Measurements from ENCODE around the gene NACC2. TPM values are rescaled to one million over a fixed set of nuclear protein-coding genes. Genes with fewer than 3 reads are reported as not detected.
"Not testable (repeated sequence)": the region's sequence is repeated elsewhere in the genome, so short reads cannot be mapped to it uniquely, and the experiment has no call there.

The NACC2 gene
- total RNA-seq, 1 donor from 2014 or later, result 3.7 TPM

DNA sequence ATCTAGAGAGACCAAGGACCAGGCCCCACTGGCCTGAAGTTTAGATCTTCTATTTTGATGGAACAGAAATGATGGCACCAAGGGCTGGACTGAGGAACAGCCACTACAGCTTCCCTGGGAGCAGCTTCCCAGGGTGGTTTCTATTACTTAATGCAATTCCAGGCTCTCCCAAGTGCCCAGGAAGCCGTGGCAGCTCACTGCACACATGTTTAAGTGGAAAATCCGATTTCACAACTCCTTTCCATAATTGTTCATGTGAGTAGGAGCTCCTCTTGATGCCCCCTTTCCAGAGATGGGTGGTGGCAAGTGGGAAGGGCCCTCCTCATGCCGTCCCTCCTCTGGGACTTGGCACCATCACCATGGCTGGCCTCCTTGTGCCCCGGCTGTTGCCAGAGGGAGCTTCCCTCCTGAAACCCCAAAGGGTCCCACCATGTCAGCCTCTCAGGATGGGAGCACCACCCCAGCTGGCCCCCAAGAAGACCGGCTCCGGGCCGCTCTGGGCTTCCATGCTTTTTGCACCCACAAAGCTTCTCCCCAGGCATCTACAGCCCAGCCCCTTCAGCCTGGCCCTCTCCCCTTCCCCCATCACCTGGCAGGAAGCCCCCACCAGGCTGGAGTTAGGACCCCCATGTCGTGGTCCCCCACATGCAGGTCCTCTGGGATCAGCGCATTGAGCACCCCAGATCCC, 124.8 kb downstream of the NACC2 start:
- FAIRE-seq, result no peak

DNA sequence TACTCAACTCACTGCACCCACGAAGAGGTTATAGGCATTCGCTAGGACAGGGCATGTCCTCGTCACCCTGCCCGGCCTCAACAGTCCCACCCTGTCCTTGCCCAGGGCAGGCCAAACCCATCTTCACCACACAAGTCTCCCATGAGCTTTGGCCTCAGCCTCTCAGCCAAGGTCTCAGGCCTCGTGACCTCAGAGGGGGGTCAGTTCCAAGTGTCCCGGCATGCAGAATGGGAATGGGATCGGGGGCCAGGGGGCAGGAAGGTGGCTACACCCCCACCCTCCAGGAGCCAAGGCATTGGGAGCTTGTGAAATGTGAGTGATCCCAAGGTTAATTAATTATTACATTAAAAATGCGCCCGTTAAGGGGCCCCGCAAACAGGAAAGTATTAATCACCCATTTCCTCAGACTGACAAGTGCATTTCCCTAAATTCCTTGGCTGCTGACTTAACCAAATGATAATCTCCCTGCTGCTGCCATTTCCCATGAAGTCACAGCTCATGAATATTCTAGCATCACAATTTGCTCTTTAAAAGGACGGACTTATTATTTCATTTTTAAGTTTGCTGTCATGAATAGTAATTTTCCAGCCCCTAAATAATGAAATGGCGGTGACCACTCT, 125.9 kb downstream of the NACC2 start:
- DNase-seq (ENCODE audit: low spot score in 2 of 2) (no peak), FAIRE-seq (no peak)

More for the DNA sequence above, 124.8 kb downstream of the NACC2 start:
- no peak for DNase-seq (ENCODE audit: low spot score in 2 of 2)

DNA sequence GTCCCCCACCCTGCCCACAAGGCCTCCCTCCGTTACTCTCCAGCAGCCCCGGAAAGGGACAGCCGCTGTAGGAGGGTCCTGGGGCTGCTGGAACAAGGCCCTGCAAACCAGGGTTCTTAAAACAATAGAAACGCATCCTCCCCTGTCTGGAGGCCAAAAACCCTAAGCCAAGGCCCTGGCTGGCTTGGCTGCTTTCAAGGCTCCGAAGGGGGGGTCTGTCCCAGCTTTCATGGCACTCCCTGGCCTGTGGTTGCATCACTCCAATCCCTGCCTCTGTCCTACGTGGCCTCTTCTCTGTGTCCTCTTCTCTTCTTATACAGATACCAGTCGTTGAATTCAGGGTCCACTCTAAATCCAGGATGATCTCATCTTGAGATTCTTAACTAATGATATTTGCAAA, 126.5 kb downstream of the NACC2 start:
- no peak for FAIRE-seq
- DNase-seq (ENCODE audit: low spot score in 2 of 2), result no peak

DNA sequence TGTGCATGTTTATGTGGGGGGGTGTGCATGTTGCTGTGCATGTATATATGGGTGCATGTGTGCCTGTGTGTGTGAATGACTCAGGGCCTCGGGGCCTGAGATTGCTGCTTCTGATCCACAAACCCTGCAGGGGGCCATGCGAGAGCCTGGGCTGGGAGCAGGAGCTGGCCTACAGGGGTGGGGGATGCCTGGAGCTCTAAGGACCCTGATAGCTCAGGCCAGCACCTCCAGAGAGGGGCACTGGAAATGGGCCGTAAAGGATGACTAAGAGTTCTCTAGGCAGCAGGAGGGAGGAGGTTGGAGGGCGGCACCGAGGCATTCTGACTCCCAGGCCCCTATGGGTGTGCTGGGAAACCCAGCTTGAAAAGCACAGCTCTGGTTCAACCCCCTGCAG, 127.0 kb downstream of the NACC2 start:
- DNase-seq (ENCODE audit: low spot score in 2 of 2) (no peak), FAIRE-seq (no peak)

DNA sequence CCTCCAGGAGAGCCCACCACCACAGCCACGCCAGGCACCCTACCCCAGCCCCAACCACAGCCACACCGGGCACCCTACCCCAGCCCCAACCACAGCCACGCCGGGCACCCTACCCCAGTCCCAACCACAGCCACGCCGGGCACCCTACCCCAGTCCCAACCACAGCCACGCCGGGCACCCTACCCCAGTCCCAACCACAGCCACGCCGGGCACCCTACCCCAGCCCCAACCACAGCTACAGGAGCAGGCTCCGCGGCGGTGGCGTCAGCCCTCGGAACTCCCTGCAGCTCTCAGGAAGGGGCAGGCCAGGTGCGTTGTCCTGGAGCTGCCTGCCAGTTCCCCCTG, 128.2 kb downstream of the NACC2 start:
- FAIRE-seq; DNase-seq (ENCODE audit: low spot score in 2 of 2): not testable (repeated sequence)

DNA sequence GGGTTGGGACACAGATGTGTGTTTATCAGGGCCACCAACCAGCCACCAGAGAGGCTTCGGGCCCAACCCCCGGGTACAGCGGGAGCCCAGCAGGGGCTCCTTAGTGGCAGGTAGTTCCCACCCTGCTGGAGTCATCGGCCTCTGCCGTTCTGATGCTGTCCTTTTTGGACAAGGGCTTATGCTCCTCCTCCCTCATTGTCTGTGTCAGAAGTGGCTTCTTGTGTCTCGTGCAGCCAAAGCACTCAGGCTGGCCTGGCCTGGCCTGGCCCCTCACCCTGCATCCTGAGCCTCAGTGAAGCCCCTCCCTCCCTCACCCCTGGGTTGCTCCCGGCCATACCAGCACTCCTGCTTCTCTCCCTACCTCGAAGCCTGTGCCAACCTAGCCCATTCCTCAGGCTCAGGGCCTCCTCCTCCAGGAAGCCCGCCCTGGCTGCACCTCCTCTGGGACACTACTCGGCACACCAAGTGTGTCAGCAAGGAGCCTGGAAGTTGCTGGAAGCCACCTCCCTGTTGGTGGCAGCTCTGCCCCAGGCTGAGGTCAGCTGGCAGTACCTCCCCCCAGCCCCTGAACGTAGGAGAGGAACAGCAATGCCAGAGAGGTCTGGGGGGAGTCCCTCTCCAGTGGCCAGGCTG, 129.8 kb downstream of the NACC2 start:
- DNase-seq (ENCODE audit: low spot score in 2 of 2), result no peak
- no peak for FAIRE-seq

DNA sequence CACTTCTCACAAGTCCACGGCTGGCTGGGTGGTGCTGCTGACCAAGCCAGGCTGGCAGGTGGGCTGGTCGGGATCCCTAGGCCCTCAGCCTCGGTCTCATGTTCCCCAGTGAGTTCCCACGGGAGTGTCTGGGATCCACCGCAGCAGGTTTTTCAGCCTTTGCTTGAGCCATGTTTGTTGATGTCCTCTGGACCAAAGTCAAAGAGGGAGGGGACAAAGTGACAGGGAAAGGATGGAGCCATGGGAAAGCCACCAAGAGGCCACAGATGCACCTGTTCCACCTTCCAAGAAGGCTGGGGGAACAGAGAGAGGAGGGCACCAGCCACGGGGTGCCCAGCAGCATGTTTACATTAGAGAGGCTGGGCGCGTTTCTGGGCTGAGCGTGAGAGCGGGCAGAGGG, 131.2 kb downstream of the NACC2 start:
- DNase-seq (ENCODE audit: low spot score in 2 of 2), result no peak
- FAIRE-seq, result no peak

DNA sequence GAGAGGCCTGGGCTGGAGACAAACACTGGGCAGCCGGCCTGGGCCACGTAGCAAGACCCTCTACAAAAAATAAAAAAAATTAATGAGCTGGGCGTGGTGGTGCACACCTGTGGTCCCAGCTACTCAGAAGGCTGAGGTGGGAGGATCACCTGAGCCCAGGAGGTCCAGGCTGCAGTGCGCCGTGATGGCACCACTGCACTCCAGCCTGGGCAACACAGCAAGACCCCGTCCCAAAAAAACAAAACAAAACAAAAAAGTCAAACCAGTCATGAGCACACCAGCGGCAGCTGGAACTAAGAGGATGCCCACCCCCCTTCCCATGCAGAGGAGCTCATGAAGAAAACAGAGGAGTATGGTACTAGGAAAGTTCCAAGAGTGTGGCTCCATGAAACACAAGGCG, 131.8 kb downstream of the NACC2 start:
- no peak for DNase-seq (ENCODE audit: low spot score in 2 of 2)
- FAIRE-seq, result no peak

DNA sequence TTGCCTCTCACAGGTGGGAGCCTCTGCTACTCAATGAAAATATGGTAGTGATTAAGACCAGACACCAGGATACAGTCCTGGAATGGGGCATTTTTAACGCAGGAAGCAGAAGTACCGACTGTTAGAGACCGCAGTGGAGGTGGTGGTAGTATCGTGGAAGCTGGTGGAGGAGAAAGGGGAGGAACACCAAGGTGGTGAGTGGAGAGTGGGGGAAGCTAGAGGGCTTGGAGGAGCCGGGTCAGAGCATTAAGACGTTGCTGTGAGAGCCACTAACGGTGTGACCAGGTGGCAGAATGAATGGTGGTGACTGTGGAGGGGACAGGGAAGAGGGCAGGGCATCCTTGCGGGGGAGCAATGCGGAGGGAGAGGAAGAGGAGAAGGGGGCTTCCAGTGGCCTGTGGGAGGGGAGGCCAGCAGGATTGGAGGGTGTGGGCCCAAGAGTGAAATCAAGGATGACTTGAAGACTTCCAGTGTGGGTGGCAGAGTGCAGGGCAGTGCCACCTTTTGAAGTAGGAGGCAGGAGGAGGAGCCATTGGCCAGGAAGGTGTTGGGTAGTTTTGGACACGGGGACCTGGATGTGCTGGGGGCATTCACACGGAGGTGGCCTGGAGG, 132.3 kb downstream of the NACC2 start:
- FAIRE-seq, result no peak

DNA sequence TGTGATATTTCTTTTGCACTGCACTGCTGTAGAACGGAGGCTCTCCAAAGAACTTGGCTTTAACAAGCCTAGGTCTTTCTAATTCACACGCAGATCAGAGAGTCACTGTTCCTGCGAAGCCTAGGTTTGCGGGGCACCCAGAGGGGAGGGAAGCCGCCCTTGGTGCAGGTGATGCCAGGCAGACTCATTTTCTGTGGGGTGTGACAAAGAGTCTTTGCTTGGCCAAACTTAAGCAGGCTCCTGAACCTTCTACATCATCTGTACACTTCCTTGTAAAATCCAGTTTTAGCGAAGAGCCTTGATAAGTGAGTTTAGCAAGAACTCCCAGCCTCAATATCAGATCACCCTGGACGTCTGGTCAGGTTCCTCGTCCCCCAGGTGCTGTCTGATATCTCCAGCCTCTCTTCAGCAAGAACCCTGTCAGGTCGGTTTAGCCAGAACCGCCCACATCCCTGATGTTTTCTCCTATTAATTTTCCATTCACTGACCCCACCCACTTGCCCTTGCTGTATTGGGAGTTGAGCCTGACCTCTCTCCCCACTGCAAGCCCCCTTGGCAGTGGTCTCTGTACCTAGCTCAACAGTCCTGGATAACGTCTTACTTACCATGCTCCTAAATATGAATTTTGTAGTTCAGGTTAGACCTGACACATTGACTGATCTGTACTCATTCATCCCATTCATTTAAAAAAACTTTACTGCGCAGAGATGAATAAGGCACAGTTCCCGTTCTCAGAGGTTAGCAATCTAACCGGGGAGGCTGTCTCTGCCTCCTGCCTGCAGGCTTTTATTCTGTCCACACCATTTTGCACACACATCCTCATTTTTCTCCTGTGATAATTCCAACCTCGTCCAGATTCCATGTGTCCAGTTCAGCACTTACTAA, 133.0 kb downstream of the NACC2 start:
- FAIRE-seq (no peak), DNase-seq (ENCODE audit: low spot score in 2 of 2) (no peak)

More for the DNA sequence above, 132.3 kb downstream of the NACC2 start:
- no peak for DNase-seq (ENCODE audit: low spot score in 2 of 2)

DNA sequence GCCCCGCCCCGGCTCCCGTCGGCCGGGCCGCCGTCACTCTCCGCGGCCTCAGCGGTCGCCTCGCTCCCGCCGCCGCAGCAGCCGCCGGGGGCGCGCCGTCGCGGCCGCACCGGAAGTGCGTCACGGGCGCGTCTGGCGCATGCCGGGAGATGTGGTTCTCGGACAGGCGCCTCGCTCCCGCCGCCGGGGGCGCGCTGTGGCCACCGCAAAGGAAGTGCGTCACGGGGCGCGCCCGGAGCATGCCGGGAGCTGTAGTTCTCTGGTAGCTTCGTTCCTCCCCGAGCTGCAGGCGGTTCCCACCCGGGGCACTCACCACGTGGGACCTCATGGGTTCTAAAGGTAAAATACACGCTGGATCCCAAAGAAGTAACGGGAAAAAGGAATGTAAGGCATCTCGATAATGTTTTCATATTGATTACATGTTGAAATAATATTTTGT, 133.8 kb downstream of the NACC2 start, which contains the start of gene UBAC1:
Gene UBAC1 (minus strand): TSS at position 97 of the 439 bp plus-strand sequence. CDS start 211 bp downstream, outside the sequence.
- no peak for FAIRE-seq
- peak; percentile 100 for DNase-seq (ENCODE audit: low spot score in 2 of 2)

DNA sequence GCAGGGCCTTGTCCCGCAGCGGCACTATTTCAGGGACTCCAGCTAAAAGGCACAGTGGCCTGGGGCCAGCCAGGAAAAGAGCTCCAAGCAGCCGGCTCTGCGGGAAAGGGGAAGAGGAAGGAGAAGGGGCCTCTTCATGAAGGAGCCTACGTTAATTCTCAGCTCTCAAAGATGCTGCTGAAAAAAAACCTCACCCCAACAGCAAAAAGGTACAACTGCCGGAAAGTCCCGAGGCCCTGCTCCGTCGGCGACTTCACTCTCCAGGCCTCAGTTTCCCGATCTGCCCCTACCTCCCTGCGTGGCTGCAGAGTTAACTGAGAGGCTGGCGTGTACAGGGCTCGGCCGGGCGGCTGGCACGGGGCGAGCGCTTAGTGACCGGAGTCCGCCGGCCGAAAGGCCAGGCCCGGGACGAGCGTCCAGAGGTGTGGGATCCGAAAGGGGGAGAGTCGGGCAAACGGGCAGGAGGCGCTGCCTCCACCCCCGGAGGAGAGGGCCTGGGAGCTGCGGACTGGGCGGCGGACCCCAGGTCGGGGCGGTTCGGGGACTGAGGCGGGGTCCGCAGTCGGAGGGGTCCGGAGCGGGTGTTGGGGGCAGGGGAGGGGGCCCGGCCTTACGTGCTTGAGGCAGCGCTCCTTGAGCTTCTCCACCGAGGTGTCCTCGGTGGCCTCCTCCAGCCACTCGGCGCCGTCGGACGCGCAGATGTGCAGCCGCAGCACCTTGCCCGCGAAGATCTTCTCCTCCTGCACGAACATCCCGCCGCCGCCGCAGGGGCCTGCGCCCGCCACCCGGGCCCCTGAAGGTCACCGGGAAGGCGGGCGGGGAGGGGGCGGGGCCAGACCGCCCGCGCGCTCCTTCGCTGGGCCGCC, 134.4 kb downstream of the NACC2 start:
- DNase-seq (ENCODE audit: low spot score in 2 of 2), result no peak
- FAIRE-seq, result no peak

DNA sequence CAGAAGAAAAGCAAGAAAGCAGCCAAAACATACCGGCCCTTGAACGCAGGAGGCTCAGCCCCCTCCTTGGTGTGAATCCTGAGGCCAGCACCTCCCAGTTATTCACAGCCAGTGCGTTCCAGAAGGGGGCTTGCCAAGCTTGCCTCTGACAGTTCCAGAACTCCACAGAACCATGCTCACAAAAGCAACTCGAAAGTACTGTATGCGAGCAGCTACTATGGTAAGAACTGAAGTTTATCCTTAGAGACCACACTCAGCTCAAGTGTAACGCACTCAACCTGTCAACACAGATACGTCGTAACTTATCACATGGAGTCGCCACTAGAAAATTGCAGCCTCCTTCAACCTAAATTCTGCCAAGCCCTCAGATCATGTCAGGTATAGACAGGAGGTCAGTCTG, 135.3 kb downstream of the NACC2 start:
- no peak for DNase-seq (ENCODE audit: low spot score in 2 of 2)
- FAIRE-seq, result no peak

DNA sequence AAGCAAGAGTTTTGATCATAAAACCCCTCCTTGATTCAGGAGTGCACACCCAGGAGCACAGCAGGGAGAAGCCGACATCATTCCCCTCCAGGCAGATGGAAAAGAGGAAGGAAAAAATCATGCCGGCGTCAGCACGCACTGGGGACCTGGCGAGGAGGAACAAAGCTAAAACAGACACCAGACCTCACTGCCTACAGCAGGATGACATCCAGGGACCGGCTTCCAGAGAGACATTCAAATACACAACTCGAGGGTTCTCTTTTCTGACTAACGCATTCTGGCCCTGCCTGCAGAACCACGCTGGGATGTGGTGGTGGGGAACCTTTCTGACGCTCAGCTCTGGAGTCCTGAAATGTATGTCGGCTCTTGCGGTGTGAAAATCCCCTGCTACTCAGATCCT, 136.6 kb downstream of the NACC2 start:
- no peak for FAIRE-seq
- DNase-seq (ENCODE audit: low spot score in 2 of 2), result no peak

DNA sequence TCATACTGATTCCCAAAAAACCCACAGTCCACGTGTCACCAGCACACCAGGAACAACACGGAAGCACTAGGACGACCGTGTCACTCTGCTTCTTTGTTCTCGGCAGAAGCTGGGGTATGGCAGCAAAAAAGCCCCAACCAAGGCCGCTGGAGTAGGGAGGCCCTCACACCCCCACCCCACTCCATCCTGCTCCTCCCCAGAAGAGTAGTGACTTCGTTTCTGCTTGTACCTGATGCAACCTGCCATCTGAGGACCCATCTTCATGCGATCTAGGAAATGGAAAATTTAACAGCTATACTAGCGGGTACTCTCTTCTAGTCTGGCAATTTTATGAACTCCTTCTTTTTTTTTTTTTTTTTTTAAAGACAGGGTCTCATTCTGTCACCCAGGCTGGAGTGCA, 137.7 kb downstream of the NACC2 start:
- DNase-seq (ENCODE audit: low spot score in 2 of 2), result no peak
- FAIRE-seq, result no peak

DNA sequence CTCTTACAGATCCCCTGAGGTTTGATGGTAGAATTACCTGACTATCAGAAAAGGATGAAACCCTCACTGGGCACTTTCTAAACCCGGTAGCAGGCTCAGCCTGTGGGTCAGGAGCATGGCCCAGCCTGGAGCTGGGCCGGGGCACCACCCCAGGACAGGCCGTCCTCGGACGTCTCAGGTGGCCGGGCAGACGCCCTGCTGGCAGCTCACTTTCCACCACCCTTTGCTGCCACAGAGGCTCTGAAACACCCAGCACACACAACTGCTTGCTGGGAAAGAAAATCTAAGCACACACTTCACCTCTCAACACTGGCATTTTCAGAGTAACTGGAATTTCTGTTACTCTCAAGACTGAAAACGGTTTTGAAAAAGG, 138.3 kb downstream of the NACC2 start:
- no peak for DNase-seq (ENCODE audit: low spot score in 2 of 2)
- FAIRE-seq, result no peak
